ENCODE results near the gene REV3L.

DNA sequence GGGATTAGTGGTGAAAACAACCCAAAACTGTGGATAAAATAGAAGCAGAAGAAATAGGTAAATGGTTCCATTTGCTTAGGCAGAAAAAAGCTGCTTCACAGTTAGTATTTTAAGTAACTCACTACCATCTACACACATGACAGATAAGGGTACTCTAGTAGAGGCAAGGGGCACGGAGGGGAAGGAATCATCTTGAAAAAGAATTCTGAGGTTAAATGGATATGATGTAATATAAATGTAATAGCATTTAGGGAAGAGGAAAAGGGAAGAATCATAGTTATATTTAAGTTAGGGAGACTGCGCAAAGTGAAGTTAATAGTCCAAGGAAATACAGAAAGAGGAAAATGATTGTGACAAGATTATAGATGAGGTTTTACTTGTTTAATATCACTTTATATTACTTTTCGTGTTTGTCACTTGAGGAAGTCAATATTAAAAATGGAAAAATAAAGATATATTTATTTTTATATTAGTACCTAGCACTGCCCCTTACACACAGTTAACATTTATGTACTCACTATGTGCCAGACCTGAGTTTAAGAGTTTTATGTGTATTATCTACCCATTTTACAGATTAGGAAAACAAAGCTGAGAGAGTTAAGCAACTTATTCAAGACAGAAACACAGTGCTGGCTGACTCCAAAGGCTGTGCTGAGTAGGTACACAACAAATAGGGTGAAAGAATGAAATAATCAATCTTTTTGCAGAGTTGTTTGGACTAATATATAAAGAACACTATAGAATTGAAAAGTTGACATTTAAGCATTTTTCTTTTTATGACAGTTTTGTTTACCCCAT, 128.1 kb downstream of the REV3L start:
- TF ChIP-seq, protein P1, sequence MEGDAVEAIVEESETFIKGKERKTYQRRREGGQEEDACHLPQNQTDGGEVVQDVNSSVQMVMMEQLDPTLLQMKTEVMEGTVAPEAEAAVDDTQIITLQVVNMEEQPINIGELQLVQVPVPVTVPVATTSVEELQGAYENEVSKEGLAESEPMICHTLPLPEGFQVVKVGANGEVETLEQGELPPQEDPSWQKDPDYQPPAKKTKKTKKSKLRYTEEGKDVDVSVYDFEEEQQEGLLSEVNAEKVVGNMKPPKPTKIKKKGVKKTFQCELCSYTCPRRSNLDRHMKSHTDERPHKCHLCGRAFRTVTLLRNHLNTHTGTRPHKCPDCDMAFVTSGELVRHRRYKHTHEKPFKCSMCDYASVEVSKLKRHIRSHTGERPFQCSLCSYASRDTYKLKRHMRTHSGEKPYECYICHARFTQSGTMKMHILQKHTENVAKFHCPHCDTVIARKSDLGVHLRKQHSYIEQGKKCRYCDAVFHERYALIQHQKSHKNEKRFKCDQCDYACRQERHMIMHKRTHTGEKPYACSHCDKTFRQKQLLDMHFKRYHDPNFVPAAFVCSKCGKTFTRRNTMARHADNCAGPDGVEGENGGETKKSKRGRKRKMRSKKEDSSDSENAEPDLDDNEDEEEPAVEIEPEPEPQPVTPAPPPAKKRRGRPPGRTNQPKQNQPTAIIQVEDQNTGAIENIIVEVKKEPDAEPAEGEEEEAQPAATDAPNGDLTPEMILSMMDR (IDR thresholded peaks at IDR 0.05), result no peak
- TF ChIP-seq POLR2A (IDR thresholded peaks at IDR 0.05), result no peak

Measured in adrenal gland (tissue), 5 donors.